ENCODE measurements around the gene PRMT7.
A peak's percentile ranks its signal among the peaks of the same experiment; 100 is the strongest.
"Not testable (repeated sequence)": the region's sequence is repeated elsewhere in the genome, so short reads cannot be mapped to it uniquely, and the experiment has no call there.

The PRMT7 gene

DNA sequence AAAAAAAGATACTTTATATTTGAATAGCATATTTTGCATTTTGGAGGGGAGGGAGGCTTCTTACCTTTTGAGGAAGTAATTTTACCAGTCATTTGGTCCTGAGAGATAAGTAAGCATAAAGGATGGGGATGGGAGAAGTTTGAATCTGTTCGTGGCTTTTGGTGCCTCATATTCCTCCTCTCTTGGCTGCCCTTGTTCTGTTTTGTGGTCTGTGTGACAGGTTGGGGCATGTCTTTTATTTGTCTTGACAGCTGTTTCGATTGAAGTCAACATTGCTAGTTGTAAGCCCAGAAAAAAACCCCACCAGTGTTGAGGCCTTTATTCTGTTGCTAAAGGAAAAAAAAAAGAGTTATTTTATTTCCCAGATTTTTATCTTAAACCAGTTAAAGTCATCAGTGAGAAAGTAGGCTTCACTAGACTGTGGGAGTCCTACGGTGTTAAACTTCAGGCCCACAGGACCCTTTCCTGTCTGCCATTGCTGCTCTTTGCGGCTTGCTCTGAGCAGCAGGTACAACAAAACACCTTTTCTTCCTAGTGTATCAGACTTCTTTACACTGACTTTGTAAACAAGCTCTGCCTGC is 35.1 kb upstream of the PRMT7 start:
- peaks cover 50% of the 10 kb centered on the region for H3K36me3 Mint-ChIP-seq (ENCODE audit: low read depth)
- peak overlapping the region; percentile 11 for H3K4me3 Mint-ChIP-seq
- no peaks in the 10 kb centered on the region for H3K27me3 Mint-ChIP-seq
- H3K27ac Mint-ChIP-seq = peak overlapping the region; percentile 83
- H3K4me1 Mint-ChIP-seq (ENCODE audit: low read depth) = peaks cover 77% of the 10 kb centered on the region
- no peaks in the 10 kb centered on the region for H3K9me3 Mint-ChIP-seq

DNA sequence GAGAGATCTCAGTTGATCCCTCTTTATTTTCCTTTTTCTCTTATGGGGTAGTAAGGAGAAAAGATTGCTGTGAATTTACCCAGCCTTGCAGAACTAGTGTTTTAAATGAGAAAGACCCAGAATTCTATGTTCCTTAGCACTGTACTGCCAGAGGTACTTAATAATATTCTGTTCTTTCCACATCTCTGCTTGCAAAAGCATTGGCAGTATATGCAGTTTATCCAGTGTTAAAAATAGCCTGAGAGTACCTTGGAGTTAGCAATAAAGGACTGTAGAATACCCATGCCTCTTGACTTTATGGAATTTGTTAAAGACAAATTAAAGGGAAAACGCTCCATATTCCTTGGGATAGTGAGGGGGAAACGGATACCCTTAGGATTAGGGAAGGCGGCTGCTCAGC is 34.6 kb upstream of the PRMT7 start:
- Mint-ChIP-seq H3K4me3 (peak overlapping the region; percentile 11), H3K36me3 (ENCODE audit: low read depth) (peaks cover 51% of the 10 kb centered on the region), H3K9me3 (no peaks in the 10 kb centered on the region), H3K4me1 (ENCODE audit: low read depth) (peaks cover 77% of the 10 kb centered on the region), H3K27ac (peak overlapping the region; percentile 83), H3K27me3 (no peaks in the 10 kb centered on the region)

DNA sequence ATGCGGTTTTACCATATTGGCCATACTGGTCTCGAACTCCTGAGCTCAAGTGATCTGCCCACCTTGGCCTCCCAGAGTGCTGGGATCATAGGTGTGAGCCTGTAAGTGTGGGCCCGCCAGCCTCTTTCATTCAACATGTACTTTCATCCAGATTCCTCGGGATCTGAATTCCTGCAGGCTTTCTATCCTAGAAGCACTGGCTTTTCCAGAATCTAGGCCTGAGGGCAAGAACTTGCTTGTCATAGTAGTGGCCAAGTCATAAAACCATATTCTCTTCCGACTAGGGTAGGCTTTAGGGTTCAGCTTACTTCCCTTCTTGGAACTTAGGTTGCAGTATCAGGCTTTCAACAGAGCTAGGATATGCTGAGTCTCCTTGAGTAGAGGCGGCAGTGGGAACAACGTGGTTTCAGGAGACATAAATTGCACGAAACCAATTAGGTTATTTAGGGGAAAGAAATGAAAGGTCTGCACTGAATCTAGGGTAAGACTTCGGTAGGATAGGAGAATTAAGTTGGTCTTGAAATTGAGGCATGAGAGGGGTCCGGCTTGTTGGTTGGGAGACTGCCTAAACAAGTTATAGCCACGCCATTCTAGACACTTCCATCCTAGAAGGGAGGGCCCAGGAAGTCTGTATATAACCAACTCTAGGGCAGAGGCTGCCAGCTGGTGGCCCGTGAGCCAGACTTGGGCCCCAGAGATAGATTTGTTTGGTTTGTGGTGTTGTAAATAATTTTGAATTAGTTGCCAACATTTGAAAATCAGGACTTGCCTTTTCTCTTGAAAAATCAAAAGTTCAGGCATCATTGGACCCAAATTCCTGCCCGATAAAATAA is 30.9 kb upstream of the PRMT7 start:
- peaks cover 77% of the 10 kb centered on the region for H3K4me1 Mint-ChIP-seq (ENCODE audit: low read depth)
- no peaks in the 10 kb centered on the region for H3K27me3 Mint-ChIP-seq
- no peak overlapping the region for H3K4me3 Mint-ChIP-seq
- no peaks in the 10 kb centered on the region for H3K9me3 Mint-ChIP-seq
- H3K27ac Mint-ChIP-seq = peak overlapping the region; percentile 49
- H3K36me3 Mint-ChIP-seq (ENCODE audit: low read depth) = peaks cover 61% of the 10 kb centered on the region

DNA sequence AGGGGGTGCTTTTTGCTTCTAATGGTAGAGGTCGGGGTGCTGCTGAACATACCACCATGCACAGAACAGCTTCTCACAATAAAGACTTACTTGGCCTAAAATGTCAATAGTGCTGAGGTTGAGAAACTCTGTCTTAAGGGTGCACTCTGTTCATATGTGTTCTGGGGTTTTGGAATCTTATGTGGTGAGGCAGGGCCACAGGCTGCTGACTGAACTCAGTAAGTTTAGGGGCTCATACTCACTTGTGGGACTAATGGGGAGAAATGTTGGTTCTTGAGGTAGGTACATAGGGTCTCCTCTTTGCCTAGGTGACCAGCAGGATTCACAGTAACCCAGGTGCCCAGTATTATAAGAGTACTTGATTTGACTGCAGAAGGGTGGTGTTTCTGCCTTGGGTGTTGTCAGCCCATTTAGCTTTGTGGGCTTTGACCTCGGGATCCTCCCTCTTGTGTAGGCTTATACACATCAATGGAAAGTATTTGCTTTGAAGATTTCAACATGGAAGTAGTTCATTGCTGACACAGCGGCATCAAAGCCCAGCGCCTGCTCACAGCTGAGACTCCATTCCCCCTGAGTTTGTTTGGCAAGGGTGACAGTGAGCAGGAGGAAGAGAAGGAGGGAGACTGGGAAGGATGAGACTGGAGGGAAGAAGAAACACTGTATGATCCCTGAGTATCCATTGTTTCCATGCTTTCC is 29.3 kb upstream of the PRMT7 start:
- Mint-ChIP-seq H3K4me3 (peak overlapping the region; percentile 7), H3K9me3 (no peaks in the 10 kb centered on the region), H3K4me1 (ENCODE audit: low read depth) (peaks cover 77% of the 10 kb centered on the region), H3K36me3 (ENCODE audit: low read depth) (peaks cover 59% of the 10 kb centered on the region), H3K27ac (peak overlapping the region; percentile 77), H3K27me3 (no peaks in the 10 kb centered on the region)

DNA sequence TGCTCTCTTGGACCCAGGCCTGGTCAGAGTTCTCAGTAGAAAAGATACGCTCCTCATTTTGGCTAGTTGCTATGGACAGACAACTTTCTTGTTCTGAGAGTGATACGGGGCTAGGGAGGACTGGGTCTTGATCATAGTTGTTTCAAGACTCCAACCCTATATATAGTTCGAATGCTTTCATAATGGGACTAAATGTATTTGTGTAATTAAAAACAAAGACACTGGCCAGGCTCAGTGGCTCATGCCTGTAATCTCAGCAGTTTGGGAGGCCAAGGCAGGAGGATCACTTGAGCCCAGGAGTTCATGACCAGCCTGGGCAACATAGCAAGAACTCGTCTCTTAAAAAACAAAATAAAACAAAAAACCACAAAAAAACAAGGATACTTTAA is 28.8 kb upstream of the PRMT7 start:
- peaks cover 78% of the 10 kb centered on the region for H3K4me1 Mint-ChIP-seq (ENCODE audit: low read depth)
- peaks cover 62% of the 10 kb centered on the region for H3K36me3 Mint-ChIP-seq (ENCODE audit: low read depth)
- no peaks in the 10 kb centered on the region for H3K27me3 Mint-ChIP-seq
- no peaks in the 10 kb centered on the region for H3K9me3 Mint-ChIP-seq
- peak overlapping the region; percentile 77 for H3K27ac Mint-ChIP-seq
- H3K4me3 Mint-ChIP-seq = peak overlapping the region; percentile 18

DNA sequence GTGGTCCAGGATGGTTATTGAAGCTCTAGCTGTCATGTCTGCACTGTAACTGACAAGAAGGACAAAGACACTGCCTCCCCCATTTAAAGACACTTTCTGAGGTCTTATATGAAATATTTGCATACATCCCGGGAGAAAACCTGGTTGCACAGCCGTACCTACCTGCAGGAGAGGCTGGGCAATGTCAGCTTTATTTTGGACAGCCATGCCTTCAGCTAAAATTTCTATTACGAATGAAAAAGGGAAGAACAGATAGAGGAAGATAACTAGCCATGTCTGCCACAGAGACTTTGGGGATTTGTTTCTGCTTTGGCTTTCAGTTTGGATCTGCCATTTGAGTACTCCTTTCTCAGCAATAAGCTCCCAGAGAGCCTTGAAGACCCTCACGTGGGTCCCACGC is 27.5 kb upstream of the PRMT7 start:
- H3K27ac Mint-ChIP-seq = peak overlapping the region; percentile 92
- H3K4me1 Mint-ChIP-seq (ENCODE audit: low read depth) = peaks cover 91% of the 10 kb centered on the region
- peak overlapping the region; percentile 63 for H3K4me3 Mint-ChIP-seq
- peaks cover 74% of the 10 kb centered on the region for H3K36me3 Mint-ChIP-seq (ENCODE audit: low read depth)
- no peaks in the 10 kb centered on the region for H3K9me3 Mint-ChIP-seq
- no peaks in the 10 kb centered on the region for H3K27me3 Mint-ChIP-seq

DNA sequence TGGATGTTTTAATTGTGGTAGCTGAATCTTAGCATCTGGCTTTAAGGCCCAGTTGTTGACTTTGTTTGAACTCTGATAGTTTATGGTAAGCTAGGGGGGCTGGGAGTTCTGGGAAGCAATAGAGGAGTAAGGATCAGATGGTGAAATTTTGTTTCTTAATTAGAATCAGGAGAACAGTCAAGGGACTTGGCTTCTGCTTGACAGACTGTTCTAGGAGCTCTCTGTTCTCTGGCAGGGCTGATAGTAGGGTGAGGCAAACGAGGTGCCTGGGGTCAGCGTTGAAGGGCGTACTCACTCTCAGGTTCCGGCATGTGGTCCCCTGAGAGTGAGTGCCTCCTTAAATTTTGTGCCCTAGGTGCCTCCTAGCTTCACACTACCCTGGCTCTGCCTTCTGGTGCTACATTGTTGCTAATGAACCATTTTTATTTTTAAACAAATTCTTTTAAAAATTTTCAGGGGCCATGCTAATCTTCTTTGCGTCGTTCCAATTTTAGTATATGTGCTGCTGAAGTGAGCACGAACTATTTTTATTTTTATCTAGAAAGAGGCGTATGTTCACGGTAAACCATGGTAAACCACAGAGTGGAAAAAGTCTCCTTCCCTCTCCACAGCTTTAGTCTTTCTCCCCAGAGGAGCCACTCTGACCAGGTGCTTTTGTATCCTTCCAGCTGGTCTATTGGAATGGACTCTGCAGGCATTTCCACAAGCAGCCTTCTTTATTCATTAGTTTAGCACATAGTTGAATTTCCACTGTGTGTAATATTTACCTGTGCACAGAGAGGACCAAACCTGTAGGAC is 26.8 kb upstream of the PRMT7 start:
- H3K36me3 Mint-ChIP-seq (ENCODE audit: low read depth) = peaks cover 74% of the 10 kb centered on the region
- H3K9me3 Mint-ChIP-seq = no peaks in the 10 kb centered on the region
- peak overlapping the region; percentile 92 for H3K27ac Mint-ChIP-seq
- H3K4me3 Mint-ChIP-seq = peak overlapping the region; percentile 63
- H3K4me1 Mint-ChIP-seq (ENCODE audit: low read depth) = peaks cover 97% of the 10 kb centered on the region
- H3K27me3 Mint-ChIP-seq = no peaks in the 10 kb centered on the region

DNA sequence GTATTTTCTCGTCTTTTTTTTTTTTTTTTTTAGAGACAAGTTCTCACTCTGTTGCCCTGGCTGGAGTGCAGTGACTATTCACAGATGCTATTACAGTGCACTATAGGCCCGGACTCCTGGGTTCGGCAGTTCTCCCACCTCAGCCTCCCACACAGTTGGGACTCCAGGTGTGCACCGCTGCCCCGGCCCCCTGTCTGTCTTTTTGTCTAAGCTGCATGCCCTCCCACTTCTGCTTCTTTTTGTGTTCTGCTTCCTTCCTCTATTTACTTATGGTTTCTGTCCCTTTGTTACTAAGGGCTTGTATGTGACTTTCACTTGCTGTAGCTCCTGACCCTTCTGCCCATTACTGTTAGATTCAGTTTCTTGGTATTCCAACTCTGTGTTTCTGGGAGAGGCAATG is 26.0 kb upstream of the PRMT7 start:
- Mint-ChIP-seq H3K27me3 (no peaks in the 10 kb centered on the region), H3K4me1 (ENCODE audit: low read depth) (peaks cover 98% of the 10 kb centered on the region), H3K36me3 (ENCODE audit: low read depth) (peaks cover 68% of the 10 kb centered on the region), H3K27ac (peak overlapping the region; percentile 92), H3K9me3 (no peaks in the 10 kb centered on the region), H3K4me3 (peak overlapping the region; percentile 63)

DNA sequence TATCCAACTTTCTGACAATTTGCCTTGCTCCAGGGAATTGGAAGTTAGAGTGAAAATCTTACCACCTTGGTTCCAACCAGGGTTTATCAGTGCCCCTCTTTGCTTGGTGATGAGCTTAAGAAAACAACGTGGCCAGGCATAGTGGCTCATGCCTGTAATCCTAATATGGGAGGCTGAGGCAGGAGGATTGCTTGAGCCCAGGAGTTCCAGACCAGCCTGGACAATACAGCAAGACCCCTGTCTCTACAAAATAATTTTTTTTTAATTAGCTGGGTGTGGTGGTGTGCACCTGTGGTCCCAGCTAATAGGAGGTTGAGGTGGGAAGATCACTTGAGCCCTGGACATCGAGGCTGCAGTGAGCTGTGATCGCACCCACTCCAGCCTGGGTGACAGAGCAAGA is 25.1 kb upstream of the PRMT7 start:
- peaks cover 100% of the 10 kb centered on the region for H3K4me1 Mint-ChIP-seq (ENCODE audit: low read depth)
- no peaks in the 10 kb centered on the region for H3K27me3 Mint-ChIP-seq
- no peaks in the 10 kb centered on the region for H3K9me3 Mint-ChIP-seq
- peak overlapping the region; percentile 92 for H3K27ac Mint-ChIP-seq
- H3K36me3 Mint-ChIP-seq (ENCODE audit: low read depth) = peaks cover 70% of the 10 kb centered on the region
- H3K4me3 Mint-ChIP-seq = peak overlapping the region; percentile 64

DNA sequence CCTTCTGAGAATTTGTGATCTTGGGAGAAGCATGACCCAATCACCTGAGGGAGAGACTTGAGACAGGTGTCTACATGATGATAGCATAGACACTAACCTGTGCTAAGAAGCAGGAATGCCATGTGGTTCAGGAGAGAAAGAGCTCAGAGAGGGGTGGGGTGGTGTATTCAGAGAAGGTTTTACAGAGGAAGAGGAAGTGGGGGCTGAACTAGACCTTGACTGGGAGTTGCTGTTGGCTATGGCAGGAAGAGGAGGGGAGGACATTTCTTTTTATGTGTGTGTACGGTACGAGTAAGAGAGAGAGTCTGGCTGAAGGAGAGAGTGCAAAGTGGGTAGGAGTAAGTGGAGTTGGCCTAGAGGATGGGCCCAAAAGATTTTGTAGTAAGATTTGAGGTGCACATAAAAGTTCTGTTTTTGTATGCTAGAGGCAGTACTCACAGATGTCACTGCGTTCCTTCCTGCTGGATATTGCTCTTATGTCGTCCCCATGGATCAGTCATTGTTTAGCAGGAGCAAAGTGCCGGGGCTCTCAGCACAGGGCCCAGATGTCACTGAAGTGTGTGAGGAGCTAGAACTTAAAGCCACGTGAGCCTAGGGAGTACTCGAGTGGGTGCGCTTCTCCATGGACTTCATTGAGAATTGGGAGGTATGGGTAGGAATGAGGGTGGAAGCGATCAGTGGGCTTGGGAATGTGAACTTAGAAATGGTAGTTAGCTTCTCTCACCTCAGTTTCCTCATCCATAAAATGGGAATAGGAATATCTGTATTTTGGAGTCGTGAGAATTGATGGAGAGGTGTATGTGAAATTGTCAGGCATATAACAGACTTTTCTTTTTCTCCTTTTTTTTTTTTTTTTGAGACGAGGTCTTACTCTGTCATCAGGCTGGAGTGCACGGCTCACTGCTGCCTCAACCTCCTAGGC is 24.4 kb upstream of the PRMT7 start:
- no peaks in the 10 kb centered on the region for H3K27me3 Mint-ChIP-seq
- H3K9me3 Mint-ChIP-seq = no peaks in the 10 kb centered on the region
- H3K36me3 Mint-ChIP-seq (ENCODE audit: low read depth) = peaks cover 70% of the 10 kb centered on the region
- peak overlapping the region; percentile 92 for H3K27ac Mint-ChIP-seq
- H3K4me3 Mint-ChIP-seq = peak overlapping the region; percentile 64
- peaks cover 100% of the 10 kb centered on the region for H3K4me1 Mint-ChIP-seq (ENCODE audit: low read depth)

DNA sequence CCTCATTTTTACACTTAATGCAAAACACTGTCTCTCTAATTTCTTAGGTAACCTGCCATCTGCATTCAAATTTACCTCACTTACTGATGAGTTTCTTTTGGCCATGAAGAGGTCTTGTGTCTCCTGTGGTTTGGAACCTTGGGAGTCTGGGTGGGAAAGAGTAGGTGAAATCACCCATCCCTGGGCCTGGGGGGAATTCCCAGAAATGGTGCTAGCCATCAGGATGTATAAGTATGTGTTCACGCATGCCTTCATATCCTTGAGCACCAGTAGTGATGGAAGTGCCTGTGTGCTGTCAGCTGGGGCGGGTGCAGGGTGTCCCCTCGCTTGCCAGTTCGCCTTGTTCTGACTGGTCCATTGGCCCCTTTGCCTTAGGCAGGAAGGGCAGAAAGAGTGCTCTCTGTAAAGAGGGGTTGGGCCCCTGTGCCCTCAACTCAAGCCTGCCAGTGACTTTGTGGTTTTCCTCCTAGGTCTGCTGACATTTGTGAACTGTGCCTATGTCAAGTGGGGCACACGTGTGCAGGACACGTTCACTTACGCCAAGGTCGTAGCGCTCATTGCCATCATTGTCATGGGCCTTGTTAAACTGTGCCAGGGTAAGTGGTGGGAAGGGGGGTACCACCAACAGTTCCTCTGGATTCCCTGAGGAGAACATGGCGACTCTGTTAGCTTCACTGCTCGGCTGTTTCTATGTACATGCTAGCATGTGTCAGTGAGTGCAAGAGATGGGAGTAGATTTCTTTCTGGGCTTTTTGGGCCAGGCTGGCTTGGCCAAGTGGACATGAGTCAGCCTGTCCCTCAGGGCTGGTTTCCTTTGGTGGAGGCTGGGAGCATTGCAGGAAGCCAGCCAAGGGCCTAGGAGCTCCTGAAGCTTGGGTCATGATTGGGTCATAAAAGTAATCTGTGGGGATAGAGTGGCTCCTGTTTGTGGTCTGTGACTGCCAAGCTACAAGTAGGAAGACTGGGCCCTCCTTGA is 23.3 kb upstream of the PRMT7 start:
- H3K36me3 Mint-ChIP-seq (ENCODE audit: low read depth) = peaks cover 68% of the 10 kb centered on the region
- H3K4me1 Mint-ChIP-seq (ENCODE audit: low read depth) = peaks cover 98% of the 10 kb centered on the region
- no peaks in the 10 kb centered on the region for H3K27me3 Mint-ChIP-seq
- H3K27ac Mint-ChIP-seq = peak overlapping the region; percentile 92
- H3K4me3 Mint-ChIP-seq = peak overlapping the region; percentile 50
- H3K9me3 Mint-ChIP-seq = no peaks in the 10 kb centered on the region

DNA sequence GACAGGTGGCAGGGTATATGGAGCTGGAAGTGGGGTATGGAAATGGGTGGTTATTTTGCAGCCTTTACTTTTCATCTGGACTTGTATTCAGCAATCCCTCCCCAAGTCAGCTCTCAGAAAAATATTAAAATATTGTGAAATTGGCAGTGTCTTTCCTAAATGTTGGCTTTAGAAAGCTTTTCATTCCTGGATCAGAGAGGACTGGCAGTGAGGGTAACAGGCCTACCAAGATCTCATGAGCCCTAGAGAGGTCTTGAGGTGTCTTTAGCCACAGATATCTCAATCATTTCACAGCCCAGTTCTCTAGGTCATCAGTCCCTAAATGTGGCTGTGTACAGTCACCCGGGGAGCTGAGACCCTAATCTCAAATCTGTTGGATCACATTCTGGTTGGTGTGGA is 22.6 kb upstream of the PRMT7 start:
- H3K4me1 Mint-ChIP-seq (ENCODE audit: low read depth) = peaks cover 97% of the 10 kb centered on the region
- peak overlapping the region; percentile 92 for H3K27ac Mint-ChIP-seq
- H3K36me3 Mint-ChIP-seq (ENCODE audit: low read depth) = peaks cover 67% of the 10 kb centered on the region
- peak overlapping the region; percentile 50 for H3K4me3 Mint-ChIP-seq
- H3K9me3 Mint-ChIP-seq = no peaks in the 10 kb centered on the region
- H3K27me3 Mint-ChIP-seq = no peaks in the 10 kb centered on the region

DNA sequence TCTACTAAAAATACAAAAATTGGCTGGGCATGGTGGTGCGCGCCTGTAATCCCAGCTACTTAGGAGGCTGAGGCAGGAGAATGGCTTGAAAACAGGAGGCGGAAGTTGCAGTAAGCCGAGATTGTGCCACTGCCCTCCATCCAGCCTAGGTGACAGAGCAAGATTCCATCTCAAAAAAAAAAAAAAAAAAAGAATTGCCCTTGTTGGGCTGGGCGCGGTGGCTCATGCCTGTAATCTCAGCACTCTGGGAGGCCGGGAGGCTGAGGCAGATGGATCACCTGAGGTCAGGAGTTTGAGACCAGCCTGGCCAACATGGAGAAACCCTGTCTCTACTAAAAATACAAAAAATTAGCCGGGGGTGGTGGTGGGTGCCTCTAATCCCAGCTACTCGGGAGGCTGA is 22.0 kb upstream of the PRMT7 start:
- peak overlapping the region; percentile 92 for H3K27ac Mint-ChIP-seq
- not testable (repeated sequence) for H3K9me3 Mint-ChIP-seq, H3K4me3 Mint-ChIP-seq, H3K27me3 Mint-ChIP-seq
- H3K4me1 Mint-ChIP-seq (ENCODE audit: low read depth) = peaks cover 97% of the 10 kb centered on the region
- peaks cover 66% of the 10 kb centered on the region for H3K36me3 Mint-ChIP-seq (ENCODE audit: low read depth)

Data from stimulated activated naive CD8-positive, alpha-beta T cell treated with anti-CD3 and anti-CD28 coated beads, Interleukin-15, Interleukin-2, amounts not matched to agents 100 ng/mL and 50 ng/mL, for 24 hours (primary cell).